Spleen (tissue), 11 donors: Measurements from ENCODE around the gene ATR. TPM values are rescaled to one million over a fixed set of nuclear protein-coding genes. Genes with fewer than 3 reads are reported as not detected.
"Not testable (repeated sequence)": the region's sequence is repeated elsewhere in the genome, so short reads cannot be mapped to it uniquely, and the experiment has no call there.

Experiments used
- DNase-seq: peaks from one replicate; pipeline ENCODE4 v3.0.0-alpha.2; 2020
- H3K27ac ChIP-seq, 8 donors: fragments of 200-600 bp; sonication (generic) in 7 of 8; 1 replicate in 4 of 8; 2 replicates in 4 of 8; pipeline versions ENCODE4 v1.5.0 to v1.8.0; 2016 to 2021; ENCODE audit warnings: inconsistent platforms in 4 of 8, mild to moderate bottlenecking in 4 of 8, moderate library complexity in 1 of 8
- H3K27me3 ChIP-seq, 7 donors: fragments of 200-600 bp; sonication (generic) in 6 of 7; replicated peaks in 1 of 7; 1 replicate in 4 of 7; 2 replicates in 3 of 7; pipeline versions ENCODE4 v1.5.0 to v1.8.0; 2016 to 2021; ENCODE audit warnings: inconsistent platforms in 3 of 7, mild to moderate bottlenecking in 1 of 7
- H3K36me3 ChIP-seq, 6 donors: fragments of 200-600 bp; sonication (generic) in 5 of 6; 1 replicate in 4 of 6; 2 replicates in 2 of 6; pipeline versions ENCODE4 v1.5.0 to v1.8.0; 2016 to 2021; ENCODE audit warnings: inconsistent platforms in 2 of 6
- H3K4me1 ChIP-seq, 6 donors: fragments of 200-600 bp; sonication (generic) in 5 of 6; 1 replicate in 3 of 6; 2 replicates in 3 of 6; pipeline versions ENCODE4 v1.5.0 to v1.8.0; 2016 to 2021; ENCODE audit warnings: inconsistent platforms in 3 of 6
- H3K4me3 ChIP-seq, 8 donors: fragments of 200-600 bp; sonication (generic) in 7 of 8; 1 replicate in 4 of 8; 2 replicates in 4 of 8; pipeline versions ENCODE4 v1.5.0 to v1.8.0; 2016 to 2021; ENCODE audit warnings: inconsistent platforms in 4 of 8, mild to moderate bottlenecking in 4 of 8, moderate library complexity in 2 of 8
- H3K9me3 ChIP-seq, 8 donors: fragments of 200-600 bp; sonication (generic) in 7 of 8; 1 replicate in 4 of 8; 2 replicates in 4 of 8; pipeline versions ENCODE4 v1.5.0 to v1.8.0; 2016 to 2021; ENCODE audit warnings: inconsistent platforms in 4 of 8
- POLR2A ChIP-seq, 3 donors: fragments of 450-650 bp; IDR thresholded peaks; one replicate each; pipeline ENCODE4 v1.5.1; 2017; ENCODE audit warnings: antibody characterized with exemption in 3 of 3, mild to moderate bottlenecking in 1 of 3
- POLR2AphosphoS5 ChIP-seq, 3 donors: sonication (generic); formaldehyde crosslinking; IDR thresholded peaks; one replicate each; pipeline ENCODE4 v1.5.1; 2017; ENCODE audit warnings: antibody characterized with exemption in 3 of 3
- WGBS, 5 donors: extraction: QIAGEN DNeasy Blood & Tissue Kit in 3 of 5; methylation state at CpG; one replicate each; pipeline versions ENCODE4 v1.1.5 to v1.1.7; 2013 to 2018; 5-methylcytosine and 5-hydroxymethylcytosine counted together
- intact Hi-C: fragments of 100-400 bp; cut with DNase I; formaldehyde crosslinking; loops from one replicate; pipeline ENCODE4 v1.15.0; 2023; ENCODE audit warnings: low total_unique reads
- polyA plus RNA-seq, 3 donors: library from polyadenylated mRNA; stranded (reverse); fragments of 200-250 nt; gene quantifications; one replicate each; pipeline ENCODE4 v1.2.1, GENCODE V29; 2013
- small RNA-seq, 4 donors: library from RNA; depleted of rRNA; stranded (forward); fragments of <200 nt; gene quantifications; one replicate each; pipeline ENCODE3, GENCODE V24; 2016
- total RNA-seq, 7 donors: library from RNA; depleted of rRNA in 3 of 7; stranded (reverse); fragments of >200 nt in 3 of 7; fragmentation: NEBNext Ultra II Directional in 4 of 7; extraction: Animal tissue kit (Norgen Biotek cat#: 25700) in 4 of 7; gene quantifications; one replicate each; pipeline versions ENCODE4 v1.1.0 to v1.2.1, GENCODE V29; 2016 to 2021
- TF ChIP-seq, protein P1 (sequence below), 11 experiments: fragments of 200-600 bp in 7 of 11; fragments of 450-650 bp in 4 of 11; sonication (generic) in 4 of 11; IDR thresholded peaks in 8 of 11; conservative IDR thresholded peaks in 3 of 11; 1 replicate in 7 of 11; 2 replicates in 4 of 11; pipeline versions ENCODE4 v1.4.0 to v1.8.0; 2016 to 2021; ENCODE audit warnings: antibody characterized with exemption in 11 of 11, inconsistent platforms in 4 of 11, mild to moderate bottlenecking in 1 of 11
- donor health status: healthy with polysubstance abuse.
- donor health status: DM: no; HTN: no; CAD: no; lungs with moderate emphysema.
- donor health status: DM: no; HTN: no; CAD: no.
- donor health status: Bipolar disorder and iron deficiency.
- donor health status: healthy.
- donor health status: DM: no; HTN: no; CAD: no.
- donor health status: DM: yes; HTN: yes; CAD: no.

The ATR gene
- total and polyA plus RNA-seq, 10 donors, result 18.4 to 64.0 (median 37.8) TPM

DNA sequence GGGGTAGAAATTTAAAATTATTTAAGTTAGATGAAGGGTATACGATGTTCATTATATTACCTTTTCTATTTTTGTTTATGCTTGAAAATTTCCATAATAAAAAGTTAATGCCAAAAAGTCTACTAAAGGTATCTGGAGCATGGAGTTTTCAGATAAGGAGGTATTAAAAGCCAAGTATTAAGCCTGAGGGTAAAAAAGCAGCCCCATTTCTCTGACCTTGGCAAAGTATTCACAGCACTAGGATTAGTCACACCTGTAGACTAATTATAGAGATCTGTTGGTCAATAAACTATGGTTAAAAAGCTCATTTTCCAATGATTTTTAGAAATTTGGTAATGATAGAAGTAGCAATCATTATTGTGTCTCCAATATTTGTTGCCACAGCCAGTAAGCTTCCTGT is 153.8 kb downstream of the ATR start:
- Histone ChIP-seq H3K9me3 (no peaks in the 10 kb centered on the region), H3K4me3 (no peak overlapping the region), H3K36me3 (peaks cover 0 to 100% (median 63%) of the 10 kb centered on the region in 6 donors), H3K4me1 (no peaks in the 10 kb centered on the region), H3K27ac (no peak overlapping the region), H3K27me3 (no peaks in the 10 kb centered on the region)
- no peak for TF ChIP-seq POLR2A (IDR thresholded peaks at IDR 0.05)
- TF ChIP-seq POLR2AphosphoS5 (IDR thresholded peaks at IDR 0.05), result no peak
- TF ChIP-seq, protein P1, sequence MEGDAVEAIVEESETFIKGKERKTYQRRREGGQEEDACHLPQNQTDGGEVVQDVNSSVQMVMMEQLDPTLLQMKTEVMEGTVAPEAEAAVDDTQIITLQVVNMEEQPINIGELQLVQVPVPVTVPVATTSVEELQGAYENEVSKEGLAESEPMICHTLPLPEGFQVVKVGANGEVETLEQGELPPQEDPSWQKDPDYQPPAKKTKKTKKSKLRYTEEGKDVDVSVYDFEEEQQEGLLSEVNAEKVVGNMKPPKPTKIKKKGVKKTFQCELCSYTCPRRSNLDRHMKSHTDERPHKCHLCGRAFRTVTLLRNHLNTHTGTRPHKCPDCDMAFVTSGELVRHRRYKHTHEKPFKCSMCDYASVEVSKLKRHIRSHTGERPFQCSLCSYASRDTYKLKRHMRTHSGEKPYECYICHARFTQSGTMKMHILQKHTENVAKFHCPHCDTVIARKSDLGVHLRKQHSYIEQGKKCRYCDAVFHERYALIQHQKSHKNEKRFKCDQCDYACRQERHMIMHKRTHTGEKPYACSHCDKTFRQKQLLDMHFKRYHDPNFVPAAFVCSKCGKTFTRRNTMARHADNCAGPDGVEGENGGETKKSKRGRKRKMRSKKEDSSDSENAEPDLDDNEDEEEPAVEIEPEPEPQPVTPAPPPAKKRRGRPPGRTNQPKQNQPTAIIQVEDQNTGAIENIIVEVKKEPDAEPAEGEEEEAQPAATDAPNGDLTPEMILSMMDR (IDR thresholded peaks at IDR 0.05 in 8 of 11, conservative IDR thresholded peaks at IDR 0.05 in 3 of 11), result no peak
- intact Hi-C loops, result no loop called here
- no peak for DNase-seq
- 94 to 98% (median 97%) methylated on average over 1 of the region's 1 CpG for WGBS, 5 donors

DNA sequence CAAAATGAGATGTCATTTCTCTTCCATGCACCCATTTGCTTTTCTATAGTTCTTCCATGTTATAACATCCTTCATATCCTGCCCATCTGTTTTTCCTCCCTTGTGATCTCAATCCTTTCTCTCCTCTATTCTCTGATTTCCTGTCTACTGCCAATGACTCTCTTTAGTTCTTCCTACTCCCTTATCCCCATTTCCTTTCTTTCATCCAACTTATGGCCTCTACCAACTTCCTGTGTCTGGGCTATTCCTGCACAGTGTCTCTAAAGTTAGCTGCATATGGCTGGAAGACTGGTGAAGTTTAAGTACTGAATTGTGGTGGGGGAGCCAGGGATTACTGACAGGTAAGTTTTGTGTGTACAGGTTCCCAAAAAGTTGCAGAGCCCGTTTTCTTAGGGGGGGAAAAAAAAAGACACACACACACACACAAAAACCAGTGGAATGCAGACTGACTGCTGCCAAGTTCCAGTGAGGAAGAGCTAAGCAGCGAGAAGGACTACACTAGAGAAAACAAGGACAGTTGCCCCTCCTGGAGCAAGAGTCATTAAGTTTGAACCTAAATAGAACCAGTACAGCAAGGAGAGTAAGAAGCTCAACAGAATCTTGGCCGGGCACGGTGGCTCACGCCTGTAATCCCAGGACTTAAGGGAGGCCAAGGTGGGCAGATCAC is 159.5 kb downstream of the ATR start:
- intact Hi-C loops, result no loop called here
- no peaks in the 10 kb centered on the region for H3K27me3 ChIP-seq
- no peak for DNase-seq
- H3K27ac ChIP-seq, result no peak overlapping the region
- no peaks in the 10 kb centered on the region for H3K9me3 ChIP-seq
- WGBS, 5 donors, result 89 to 95% (median 93%) methylated on average over 5 of the region's 5 CpGs
- H3K4me3 ChIP-seq, result no peak overlapping the region
- H3K4me1 ChIP-seq, result no peaks in the 10 kb centered on the region
- TF ChIP-seq, protein P1 (IDR thresholded peaks at IDR 0.05 in 8 of 11, conservative IDR thresholded peaks at IDR 0.05 in 3 of 11), result no peak
- TF ChIP-seq POLR2AphosphoS5 (IDR thresholded peaks at IDR 0.05) (no peak), POLR2A (IDR thresholded peaks at IDR 0.05) (no peak)
- peaks cover 0 to 100% (median 83%) of the 10 kb centered on the region in 6 donors for H3K36me3 ChIP-seq

DNA sequence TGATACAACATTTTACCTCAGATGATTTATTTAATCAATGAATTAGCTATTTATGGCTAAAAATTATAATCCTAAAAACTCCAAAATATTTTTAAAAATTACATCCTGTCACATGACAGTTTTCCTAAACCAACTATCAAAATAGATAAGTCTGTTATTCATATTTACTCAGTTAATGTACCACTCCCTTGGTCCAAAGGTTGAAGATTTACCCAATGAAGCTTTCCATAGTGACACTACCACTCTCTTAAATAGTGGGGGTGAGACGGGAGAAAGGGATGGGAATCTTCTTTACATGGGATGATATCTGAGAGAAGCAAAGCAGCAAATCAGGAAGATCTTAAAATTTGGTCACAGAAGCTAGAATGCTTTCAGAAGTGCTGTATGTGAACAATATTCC is 161.2 kb downstream of the ATR start:
- 93 to 97% (median 95%) methylated on average over 1 of the region's 1 CpG for WGBS, 5 donors
- Histone ChIP-seq H3K4me1 (no peaks in the 10 kb centered on the region), H3K27me3 (no peaks in the 10 kb centered on the region), H3K9me3 (no peaks in the 10 kb centered on the region), H3K27ac (no peak overlapping the region), H3K4me3 (no peak overlapping the region), H3K36me3 (peaks cover 0 to 100% (median 79%) of the 10 kb centered on the region in 6 donors)
- TF ChIP-seq POLR2AphosphoS5 (IDR thresholded peaks at IDR 0.05) (no peak), POLR2A (IDR thresholded peaks at IDR 0.05) (no peak)
- TF ChIP-seq, protein P1 (IDR thresholded peaks at IDR 0.05 in 8 of 11, conservative IDR thresholded peaks at IDR 0.05 in 3 of 11), result no peak
- intact Hi-C loops, result no loop called here
- DNase-seq, result no peak

DNA sequence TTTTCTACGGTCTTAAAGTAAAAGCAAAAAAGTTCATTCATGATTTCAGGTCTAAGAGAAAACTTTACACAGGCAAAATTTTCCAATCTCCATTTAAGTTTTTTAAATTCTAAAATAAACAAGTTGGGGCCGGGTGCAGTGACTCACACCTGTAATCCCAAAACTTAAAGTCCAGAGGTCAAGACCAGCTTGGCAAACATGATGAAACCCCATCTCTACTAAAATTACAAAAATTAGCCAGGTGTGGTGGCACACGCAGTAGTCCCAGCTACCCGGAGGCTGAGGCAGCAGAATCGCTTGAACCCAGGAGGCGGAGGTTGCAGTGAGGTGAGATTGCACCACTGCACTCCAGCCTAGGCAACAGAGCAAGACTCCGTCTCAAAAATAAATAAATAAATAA is 178.0 kb downstream of the ATR start:
- H3K27me3 ChIP-seq, intact Hi-C loops, H3K27ac ChIP-seq, DNase-seq, H3K9me3 ChIP-seq, H3K4me3 ChIP-seq, H3K4me1 ChIP-seq: not testable (repeated sequence)
- WGBS, 5 donors, result 95 to 98% (median 97%) methylated on average over 7 of the region's 7 CpGs
- H3K36me3 ChIP-seq, result peaks cover 9 to 100% (median 79%) of the 10 kb centered on the region in 6 donors

Small RNA genes within 50 kb of the gene (small RNA-seq; reads per million reads assigned to genes)
- gene RNA5SP143 (0.08 to 0.14 (median 0.13) reads per million in 4 donors), gene RNU1-100P (0 to 0.07 (median 0) reads per million in 4 donors), gene RNU6-1294P (0 reads per million in 4 donors)

Other genes starting within 250 kb of the ATR start
- 10 to 100 TPM; 71.3 to 87.5 (median 82.2) TPM for gene XRN1, start 130.7 kb downstream of the ATR start, total RNA-seq
- 1 to 10 TPM; 5.3 to 6.3 (median 5.3) TPM for gene XRN1, start 130.7 kb downstream of the ATR start, polyA plus RNA-seq
- gene PLS1, start 17.7 kb upstream of the ATR start, total RNA-seq, result 1 to 10 TPM in 6 of 7 donors, under 1 TPM in 1; 0.91 to 3.0 (median 1.7) TPM
- under 1 TPM; 0.09 to 0.45 (median 0.26) TPM for gene PLS1, start 17.7 kb upstream of the ATR start, polyA plus RNA-seq
- 10 to 100 TPM in 1 of 7 donors, 1 to 10 TPM in 6; 5.5 to 21.8 (median 8.1) TPM for gene TRPC1, start 145.3 kb upstream of the ATR start, total RNA-seq
- gene TRPC1, start 145.3 kb upstream of the ATR start, polyA plus RNA-seq, result 1 to 10 TPM; 1.7 to 3.0 (median 2.5) TPM